HG02938 (cell line): Measurements from ENCODE around the gene SETD1B.
"Not testable (repeated sequence)": the region's sequence is repeated elsewhere in the genome, so short reads cannot be mapped to it uniquely, and the experiment has no call there.

Experiments used
- ATAC-seq: cut with Tn5 transposase; IDR thresholded peaks from one replicate; pipeline ENCODE4 v1.9.1; 2021; ENCODE audit warnings: mild to moderate bottlenecking, moderate library complexity; ENCODE audit not compliant: unreplicated experiment

SETD1B gene

DNA sequence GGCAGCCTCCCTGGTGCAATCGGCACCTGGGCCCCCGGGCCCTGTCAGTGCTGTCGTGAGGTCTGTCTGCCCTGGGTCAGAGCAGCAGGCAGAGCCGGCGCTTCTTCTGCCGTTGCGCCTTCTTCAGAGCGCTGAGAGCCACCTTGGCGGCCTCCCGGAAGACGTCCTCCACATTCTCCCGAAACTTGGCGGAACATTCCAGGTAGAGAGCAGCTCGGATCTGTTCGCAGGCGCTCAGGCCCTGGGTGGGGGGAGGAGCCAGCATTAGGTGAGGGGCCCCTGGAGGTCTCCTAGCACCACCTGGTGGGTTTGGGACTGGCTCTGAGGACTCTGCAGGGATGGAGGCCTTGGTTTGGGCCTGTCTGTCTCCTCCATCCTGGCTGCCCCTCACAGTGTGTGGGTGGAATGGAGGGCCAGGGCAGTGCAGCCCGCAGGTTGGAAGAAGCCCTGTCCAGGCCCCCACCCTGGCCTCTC, 24.4 kb upstream of the SETD1B start:
- ATAC-seq, result no peak

DNA sequence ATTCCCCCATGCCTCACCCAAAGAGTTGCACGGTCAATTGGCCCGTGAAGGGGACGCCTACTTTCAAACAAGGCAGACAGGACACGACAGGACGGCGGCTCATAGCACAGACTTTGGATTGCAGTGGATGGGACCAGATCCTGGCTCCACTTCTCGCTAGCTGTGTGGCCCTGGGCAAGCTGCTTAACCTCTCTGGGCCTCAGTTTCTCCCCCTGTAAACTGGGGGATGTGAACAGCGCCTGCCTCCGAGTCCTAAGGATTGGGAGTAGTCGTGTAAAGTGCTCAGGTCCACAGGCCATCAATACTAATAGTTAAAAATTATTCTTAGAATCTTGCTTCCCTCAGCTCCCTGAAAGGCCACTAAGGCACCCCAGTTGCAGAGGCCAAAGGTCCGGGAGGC, 23.4 kb upstream of the SETD1B start:
- ATAC-seq, result no peak

DNA sequence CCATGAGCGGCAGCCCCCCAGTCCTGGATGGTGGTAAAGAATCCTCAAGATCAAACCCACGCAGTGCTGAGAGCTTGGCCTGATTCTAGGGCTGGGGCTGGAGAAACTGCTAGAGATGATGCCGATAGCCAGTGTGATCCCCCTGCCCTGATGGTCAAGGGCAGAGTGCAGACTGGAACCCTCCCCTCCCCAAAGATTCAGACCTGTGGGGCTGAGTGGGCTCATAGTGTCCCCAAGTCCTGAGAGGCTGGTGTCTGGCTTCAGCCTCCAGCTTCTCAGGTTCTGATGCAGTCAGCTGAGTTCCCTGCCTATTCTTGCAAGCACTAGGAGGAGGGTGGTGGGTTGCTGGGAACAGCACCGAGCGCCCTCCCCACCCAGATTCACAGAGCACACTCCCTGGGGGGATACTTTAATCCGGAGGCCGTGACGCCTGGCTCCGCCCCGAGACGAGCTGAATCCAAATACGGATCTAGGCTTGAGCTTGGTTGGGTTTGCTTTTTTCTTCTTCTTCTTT, 22.3 kb upstream of the SETD1B start:
- peak; percentile 6 for ATAC-seq

DNA sequence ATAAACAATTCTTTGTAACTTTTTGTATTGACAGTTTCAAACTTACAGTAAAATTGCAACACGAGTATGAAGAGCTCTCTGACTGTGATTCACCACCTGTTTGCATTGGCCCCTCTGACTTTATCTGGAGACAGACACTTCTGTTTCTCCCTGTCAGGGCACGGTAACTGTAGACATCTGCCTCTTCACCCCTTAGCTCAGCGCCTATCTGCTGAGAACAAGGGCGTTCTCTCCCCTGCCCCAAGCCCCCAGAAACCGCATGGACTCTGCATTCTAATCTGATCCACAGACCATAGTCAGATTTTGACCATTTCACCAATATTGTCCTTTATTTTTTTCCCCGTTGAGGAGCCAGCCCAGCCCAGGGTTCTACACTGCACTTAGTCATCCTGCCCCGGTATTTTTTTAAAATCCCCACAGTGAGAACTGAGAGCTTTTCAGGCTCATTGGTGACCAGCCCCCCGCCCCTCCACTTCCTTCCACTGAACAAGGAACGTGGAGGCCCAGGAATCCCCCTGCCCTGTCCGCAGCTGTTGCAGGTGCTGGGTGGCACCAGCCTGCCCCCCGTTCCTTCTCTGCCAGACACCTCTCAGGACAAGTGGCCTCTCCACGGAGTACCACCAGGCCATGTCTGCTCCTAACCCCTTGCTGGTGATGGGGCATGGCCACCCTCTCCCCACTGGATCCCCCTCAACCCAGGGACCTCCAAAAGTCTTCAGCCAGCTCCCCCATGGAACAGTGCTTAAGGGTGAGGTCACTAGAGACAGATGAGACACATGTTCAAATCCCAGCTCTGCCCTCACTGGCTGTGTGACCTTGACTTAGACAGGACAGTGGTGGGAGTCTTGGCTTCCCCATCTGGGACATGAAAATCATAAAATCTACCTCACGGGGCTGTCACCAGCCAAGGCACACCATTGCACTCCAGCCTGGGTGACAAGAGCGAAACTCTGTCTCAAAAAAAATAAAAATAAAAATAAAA, 21.5 kb upstream of the SETD1B start:
- peak; percentile 56 for ATAC-seq

- ATAC-seq, result no peak
Measured at GRCh38 chr12:121783766-121784165, 20.0 kb upstream of the SETD1B start.

DNA sequence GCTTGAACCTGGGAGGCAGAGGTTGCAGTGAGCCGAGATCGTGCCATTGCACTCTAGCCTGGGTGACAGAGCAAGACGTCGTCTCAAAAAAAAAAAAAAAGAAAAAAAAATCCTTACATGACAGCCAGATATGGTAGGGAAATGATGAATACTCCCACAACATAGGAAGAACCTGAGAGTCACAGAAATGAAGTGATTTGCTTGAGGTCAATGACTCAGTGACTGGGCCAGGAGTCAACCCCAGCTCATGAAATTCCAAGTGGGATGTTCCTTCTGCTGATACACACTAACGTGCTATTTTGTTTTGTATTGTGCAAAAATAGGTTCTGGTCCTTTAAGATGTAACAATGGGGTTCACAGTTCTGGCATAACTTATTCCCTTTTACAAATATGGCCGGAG, 19.3 kb upstream of the SETD1B start:
- ATAC-seq, result no peak

DNA sequence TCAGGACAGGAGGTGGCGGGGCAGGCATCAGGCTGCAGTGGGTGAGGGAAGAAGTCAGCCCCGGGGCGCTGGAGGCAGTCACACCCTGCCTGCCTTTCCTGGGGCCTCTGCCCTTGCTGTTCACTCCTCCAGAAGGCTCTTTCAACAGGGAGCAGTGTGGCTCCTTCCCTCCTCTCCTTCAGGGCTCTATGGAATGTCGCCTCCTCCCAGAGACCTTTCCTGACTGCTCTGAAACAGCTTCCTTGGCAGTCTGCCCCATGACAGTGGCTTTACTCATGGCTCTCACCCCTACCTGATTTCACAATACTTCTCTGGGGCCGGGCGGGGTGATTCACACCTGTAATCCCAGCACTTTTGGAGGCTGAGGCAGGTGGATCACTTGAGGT, 17.4 kb upstream of the SETD1B start:
- no peak for ATAC-seq

DNA sequence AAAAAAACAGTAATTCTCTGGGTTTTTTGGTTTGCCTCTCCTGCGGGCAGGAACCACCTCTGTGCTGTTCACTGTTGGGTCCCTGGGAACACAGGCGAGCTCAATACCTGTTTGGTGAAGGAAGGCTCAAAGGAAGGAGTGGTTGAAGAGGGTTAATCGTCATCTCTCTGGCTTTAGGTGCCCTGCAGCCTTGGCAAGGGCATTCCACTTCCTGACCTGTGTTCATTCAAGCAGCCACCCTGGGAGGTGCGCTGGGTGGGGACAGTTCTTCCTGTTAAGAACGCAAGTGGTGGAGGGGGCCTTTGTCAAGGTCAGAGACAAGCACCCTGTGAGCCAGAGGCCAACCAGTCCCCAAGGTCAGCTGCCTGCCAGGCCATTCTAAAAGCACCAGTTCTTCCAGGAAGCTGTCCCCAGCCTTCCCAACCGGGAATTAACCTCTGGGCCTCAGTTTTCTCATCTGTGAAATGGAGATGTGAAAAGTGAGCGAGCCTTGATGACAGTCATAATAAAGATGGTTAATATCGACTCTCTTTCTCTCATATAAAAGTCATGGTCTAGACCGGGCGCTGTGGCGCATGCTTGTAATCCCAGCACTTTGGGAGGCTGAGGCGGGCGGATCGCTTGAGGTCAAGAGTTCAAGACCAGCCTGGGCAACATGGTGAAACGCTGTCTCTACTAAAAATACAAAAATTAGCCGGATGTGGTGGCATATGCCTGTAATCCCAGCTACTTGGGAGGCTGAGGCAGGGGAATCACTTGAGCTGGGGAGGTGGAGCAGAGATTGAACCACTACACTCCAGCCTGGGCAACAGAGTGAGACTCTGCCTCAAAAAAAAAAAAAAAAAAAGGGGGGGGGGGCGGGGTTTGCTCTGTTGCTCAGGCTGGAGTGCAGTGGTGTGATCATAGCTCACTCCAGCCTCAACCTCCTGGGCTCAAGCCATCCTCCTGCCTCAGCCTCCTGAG, 16.5 kb upstream of the SETD1B start:
- ATAC-seq, result no peak

GRCh38 chr12:121788176-121788818, 15.5 kb upstream of the SETD1B start:
- ATAC-seq, result no peak

DNA sequence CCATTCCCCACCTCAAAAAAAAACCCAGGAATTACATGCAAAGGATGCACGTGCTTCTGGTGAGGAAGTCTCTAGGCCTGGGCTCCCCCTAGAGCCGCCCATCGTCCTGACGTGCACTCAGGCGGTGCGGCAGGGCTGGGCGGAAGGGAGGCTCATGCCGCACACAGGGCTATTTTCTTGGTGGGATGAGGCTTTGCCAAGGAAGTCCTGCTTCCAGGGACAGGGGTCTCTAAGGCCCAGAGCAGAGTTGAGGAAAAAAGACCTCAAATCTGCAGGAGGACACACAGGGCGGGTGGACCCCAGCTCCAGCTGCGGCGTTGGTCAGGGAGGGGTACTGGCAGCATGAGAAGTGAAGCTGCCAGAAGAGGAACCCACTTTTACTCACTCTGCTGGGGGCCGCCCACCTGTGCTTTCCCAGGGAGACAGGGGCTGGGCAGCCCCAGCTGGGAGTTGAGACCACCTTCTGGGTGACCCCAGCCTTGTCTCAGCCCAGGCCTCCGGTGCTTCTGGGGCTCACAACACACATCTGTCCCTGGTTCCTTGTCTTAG, 14.5 kb upstream of the SETD1B start:
- ATAC-seq, result no peak

DNA sequence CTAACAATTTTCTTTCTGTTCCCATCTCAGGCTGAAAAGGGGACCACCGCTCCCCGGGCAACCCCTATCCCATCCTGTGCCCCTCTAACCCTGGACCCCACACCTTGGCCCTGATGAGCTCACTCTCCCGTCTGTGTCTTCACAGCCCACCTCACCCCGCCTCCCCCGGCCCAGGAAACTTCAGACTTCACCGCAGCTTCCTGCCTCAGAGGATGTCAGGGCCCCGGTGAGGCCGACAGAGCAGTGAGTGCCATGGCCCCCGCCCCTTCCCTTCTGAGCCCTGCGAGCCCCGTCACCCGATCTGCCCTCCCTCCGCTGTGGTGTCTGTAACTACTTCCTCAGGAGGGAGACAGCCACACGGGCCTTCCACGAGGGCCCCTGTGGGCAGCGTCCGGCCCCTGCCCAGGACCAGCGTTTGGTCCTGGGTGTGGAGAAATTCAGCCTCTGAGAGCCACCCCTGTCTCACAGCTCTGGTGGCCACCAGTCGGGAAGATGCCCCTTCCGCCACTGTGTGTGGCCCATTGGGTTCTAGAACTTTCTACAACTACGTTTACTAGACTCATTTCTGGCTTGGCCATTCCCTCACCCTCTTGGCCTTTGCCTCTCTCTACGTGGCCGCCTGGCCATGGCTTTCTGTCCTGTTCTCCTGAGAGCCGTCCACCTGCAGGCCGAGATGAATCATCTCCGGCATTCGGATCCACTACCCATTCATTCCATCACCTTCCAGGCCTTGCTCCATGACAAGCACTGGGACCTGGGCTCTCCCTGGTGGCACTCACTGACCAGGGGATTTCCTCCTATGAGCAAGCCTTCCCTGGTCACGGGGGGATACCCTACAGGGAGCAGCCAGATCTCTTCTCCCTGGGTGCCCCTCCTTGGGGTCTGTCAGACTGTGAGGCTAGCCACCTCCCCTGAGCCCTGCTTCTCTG, 13.7 kb upstream of the SETD1B start:
- ATAC-seq, result peak; percentile 28

- not testable (repeated sequence) for ATAC-seq
Measured at GRCh38 chr12:121790785-121791184, 13.0 kb upstream of the SETD1B start.

DNA sequence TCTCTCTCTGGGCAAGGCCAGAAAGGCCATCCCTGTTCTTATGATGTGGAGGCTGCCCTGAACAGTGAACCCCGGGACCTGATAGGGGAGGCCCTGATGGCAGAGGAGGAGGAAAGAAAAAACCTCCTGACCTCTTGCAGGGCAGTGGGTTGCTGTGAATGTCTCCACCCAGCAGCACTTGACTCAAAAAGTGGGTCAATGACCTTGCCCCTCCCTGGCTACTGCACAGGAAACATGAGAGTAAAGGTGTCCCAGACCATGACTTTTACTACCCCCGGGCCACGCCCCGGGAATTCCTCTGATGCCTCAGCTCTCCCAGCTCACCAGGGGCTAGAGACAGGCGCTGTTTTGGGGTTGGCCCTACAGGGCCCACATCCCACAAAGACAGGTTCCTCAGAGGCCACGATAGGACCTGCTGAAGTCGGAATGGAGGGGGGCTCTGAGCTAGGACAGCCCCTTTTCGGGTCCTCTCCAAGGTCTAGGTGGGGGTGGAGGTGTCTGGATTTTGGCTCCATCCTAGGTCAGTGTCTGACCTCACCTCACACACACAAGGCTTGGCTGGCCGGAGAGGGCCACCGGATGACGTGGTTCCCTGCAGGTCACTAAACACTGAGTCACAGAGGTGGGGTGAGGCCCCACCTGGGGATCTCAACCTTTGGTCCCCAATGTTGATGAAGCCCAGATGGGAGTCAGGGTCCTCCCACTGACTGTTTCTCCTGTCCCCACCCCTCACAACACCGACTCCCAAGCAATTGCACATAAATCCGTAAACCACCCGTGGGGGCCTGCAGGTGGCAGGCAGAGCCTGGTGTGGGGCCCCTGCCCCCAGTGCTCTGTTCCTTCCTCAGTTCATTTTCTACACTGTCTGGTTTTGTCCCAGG, 11.9 kb upstream of the SETD1B start:
- no peak for ATAC-seq

- ATAC-seq, result no peak
Measured at GRCh38 chr12:121792607-121793439, 11.0 kb upstream of the SETD1B start.

DNA sequence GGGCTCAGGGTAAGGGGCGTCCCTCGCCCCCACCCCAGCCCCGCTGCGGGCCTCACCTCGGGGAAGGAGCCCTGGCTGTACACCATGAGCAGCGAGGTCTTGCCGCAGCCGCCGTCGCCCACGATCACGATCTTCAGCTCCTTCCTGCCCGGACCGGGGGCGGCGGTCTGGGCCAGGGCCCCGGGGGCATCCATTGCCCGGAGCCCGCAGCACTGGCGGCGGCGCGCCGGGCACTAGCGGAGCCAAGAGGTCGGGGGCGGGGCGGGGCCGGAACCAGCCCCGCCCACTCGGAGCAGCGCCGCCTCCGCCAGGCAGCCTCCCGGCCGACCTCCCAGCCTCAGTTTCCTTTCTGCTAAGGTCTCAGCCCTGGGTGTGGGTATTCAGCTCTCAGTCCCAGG, 10.4 kb upstream of the SETD1B start, which contains the start of gene RHOF:
Gene RHOF, minus strand, starts transcription at position 249 of the 398 bp plus-strand sequence. Its CDS starts 55 bp downstream, at position 194.
- peak; percentile 9 for ATAC-seq

DNA sequence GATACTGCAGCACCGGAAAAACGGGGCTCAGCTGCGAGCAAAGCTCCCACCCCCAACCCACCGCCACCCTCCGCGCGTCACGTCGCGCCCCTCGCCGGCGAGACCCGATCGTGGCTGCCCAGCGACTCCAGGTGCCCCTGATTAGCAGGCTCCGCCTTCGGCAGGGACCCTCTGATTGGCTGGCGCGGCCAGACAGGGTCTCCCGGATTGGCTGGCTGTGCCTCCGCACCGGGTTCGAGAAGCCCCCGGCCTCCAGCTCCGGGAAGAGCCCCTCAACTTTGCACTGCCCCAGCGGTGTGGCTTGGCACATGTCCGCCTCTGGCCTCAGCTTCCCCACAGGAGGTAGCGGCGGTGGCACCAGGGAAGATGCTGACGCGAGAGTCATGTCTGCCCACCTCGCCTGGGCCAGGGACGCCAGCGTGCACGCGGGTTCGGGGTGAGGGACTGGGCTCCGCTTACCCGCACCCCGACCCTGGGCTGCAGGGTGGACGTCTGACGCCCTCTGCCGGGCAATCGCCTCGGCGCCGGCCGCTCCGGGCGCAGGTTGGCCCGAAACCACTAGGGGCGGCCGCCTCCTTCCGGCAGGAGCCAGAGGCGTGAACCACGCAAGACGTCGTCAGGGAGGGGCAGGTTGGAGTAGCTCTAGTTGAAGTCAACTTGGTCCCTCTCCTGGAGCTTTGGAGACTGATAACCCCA, 9.8 kb upstream of the SETD1B start:
- peak; percentile 47 for ATAC-seq
